Heart left ventricle (tissue), 13 donors: ENCODE results near the gene MGLL.

Source experiments
- POLR2A ChIP-seq, 2 donors: fragments of 450-650 bp; IDR thresholded peaks; one replicate each; pipeline ENCODE4 v1.6.1; 2017; ENCODE audit warnings: antibody characterized with exemption in 2 of 2, mild to moderate bottlenecking in 2 of 2, moderate library complexity in 2 of 2
- TF ChIP-seq, protein P1 (sequence below), 12 donors: fragments of 200-600 bp; sonication (generic) in 4 of 12; IDR thresholded peaks; one replicate each; pipeline versions ENCODE4 v1.5.0 to v1.8.0; 2018 to 2022; ENCODE audit warnings: antibody characterized with exemption in 12 of 12, mild to moderate bottlenecking in 5 of 12
- donor health status: ischemic (EF 13 %, LVEDD 7.1; RV severe dilation, severe dysfunction).
- donor health status: DM: no; HTN: yes; CAD: no.
- donor health status: DM: no; HTN: no; CAD: no.
- donor health status: ischemic (EF 25% LVEDD 6.9; RV normal size, moderate dysfunction).
- donor health status: ischemic (EF 25% LVEDD 5.7; RV mildly dilated, moderate dysfunction).
- donor health status: ischemic (EF 35%, LVEDD 5.7; RV mildly dilated, moderate dysfunction).
- donor health status: nonischemic (EF 11% LVEDD 7.7; RV severe dilation, severe dysfunction).
- donor health status: DM: yes; HTN: yes; CAD: no.
- donor health status: PGD.
- donor health status: ischemic (EF 29% LVEDD 5.4; RV normal size, mild dysfunction).
- donor health status: nonischemic (EF 23%, LVEDD 6.1; RV moderate dilation, normal function).

DNA sequence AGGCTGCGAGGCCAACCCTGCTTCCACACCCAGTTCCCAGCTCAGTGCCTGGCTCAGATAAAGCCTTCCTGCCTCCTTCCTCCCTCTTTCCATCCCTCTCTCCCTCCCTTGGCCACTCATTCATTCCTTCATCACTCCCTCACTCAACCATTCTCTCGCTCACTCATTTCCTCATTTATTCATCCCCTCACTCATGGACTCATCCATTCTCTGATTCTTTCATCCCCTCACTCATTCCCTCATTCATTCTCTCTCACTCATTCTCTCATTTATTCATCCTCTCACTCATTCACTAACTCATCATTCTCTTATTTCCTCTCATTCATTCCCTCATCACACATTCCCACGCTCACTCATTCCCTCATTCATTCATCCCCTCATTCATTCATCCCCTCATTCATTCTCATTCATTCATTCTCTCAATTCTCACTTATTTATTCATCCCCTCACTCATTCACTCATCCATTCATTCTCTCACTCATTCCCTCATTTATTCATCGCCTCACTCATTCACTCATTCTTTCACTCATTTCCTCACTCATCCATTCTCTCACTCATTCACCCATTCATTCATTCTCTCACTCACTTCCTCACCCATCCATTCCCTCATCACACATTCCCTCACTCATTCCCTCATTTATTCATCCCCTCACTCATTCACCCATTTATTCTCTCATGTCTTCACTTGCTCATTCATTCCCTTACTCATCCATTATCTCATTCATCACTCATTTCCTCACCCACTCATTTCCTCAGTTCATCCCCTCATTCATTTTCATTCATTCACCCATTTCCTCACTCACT lies 136.4 kb downstream of the MGLL start:
- TF ChIP-seq, protein P1, sequence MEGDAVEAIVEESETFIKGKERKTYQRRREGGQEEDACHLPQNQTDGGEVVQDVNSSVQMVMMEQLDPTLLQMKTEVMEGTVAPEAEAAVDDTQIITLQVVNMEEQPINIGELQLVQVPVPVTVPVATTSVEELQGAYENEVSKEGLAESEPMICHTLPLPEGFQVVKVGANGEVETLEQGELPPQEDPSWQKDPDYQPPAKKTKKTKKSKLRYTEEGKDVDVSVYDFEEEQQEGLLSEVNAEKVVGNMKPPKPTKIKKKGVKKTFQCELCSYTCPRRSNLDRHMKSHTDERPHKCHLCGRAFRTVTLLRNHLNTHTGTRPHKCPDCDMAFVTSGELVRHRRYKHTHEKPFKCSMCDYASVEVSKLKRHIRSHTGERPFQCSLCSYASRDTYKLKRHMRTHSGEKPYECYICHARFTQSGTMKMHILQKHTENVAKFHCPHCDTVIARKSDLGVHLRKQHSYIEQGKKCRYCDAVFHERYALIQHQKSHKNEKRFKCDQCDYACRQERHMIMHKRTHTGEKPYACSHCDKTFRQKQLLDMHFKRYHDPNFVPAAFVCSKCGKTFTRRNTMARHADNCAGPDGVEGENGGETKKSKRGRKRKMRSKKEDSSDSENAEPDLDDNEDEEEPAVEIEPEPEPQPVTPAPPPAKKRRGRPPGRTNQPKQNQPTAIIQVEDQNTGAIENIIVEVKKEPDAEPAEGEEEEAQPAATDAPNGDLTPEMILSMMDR (IDR thresholded peaks at IDR 0.05), result no peak
- TF ChIP-seq POLR2A (IDR thresholded peaks at IDR 0.05), result no peak
